OCI-LY1 (cell line): ENCODE data around the gene MPL.

Experiments
- H2AFZ ChIP-seq: fragments of 200-600 bp; sonication (generic), shearing (Covaris generic); 2 replicates; pipeline ENCODE4 v1.6.0; 2014; ENCODE audit warnings: antibody characterized with exemption, mild to moderate bottlenecking, low read length
- H3F3A ChIP-seq: fragments of 200-600 bp; sonication (generic), shearing (Covaris generic); 2 replicates; pipeline ENCODE4 v1.6.0; 2014; ENCODE audit warnings: mild to moderate bottlenecking, antibody characterized with exemption, low read length, moderate library complexity; ENCODE audit not compliant: insufficient read depth
- H3K27ac ChIP-seq: fragments of 200-600 bp; sonication (generic); 2 replicates; pipeline ENCODE4 v1.5.1; 2014; ENCODE audit warnings: low read length, mixed run types, mild to moderate bottlenecking, low read depth; ENCODE audit not compliant: poor library complexity, severe bottlenecking
- H3K27me3 ChIP-seq: fragments of 200-600 bp; sonication (generic); 2 replicates; pipeline ENCODE4 v1.6.0; 2014; ENCODE audit warnings: antibody characterized with exemption, mild to moderate bottlenecking, low read length, moderate library complexity; ENCODE audit not compliant: insufficient read depth
- H3K36me3 ChIP-seq: fragments of 200-600 bp; sonication (generic); 2 replicates; pipeline ENCODE4 v1.6.1; 2014; ENCODE audit warnings: mild to moderate bottlenecking, antibody characterized with exemption, low read length, moderate library complexity, mixed read lengths; ENCODE audit not compliant: insufficient read depth
- H3K4me1 ChIP-seq: fragments of 200-600 bp; sonication (generic); 2 replicates; pipeline ENCODE4 v1.5.1; 2014; ENCODE audit warnings: mild to moderate bottlenecking, low read length, moderate library complexity; ENCODE audit not compliant: insufficient read depth, severe bottlenecking
- H3K4me2 ChIP-seq: fragments of 200-600 bp; sonication (generic), shearing (Covaris generic); 2 replicates; pipeline ENCODE4 v1.6.1; 2014; ENCODE audit warnings: low read length
- H3K4me3 ChIP-seq: fragments of 200-600 bp; sonication (generic); 2 replicates; pipeline ENCODE4 v1.5.1; 2014; ENCODE audit warnings: low read length, low read depth, mild to moderate bottlenecking, mixed read lengths; ENCODE audit not compliant: poor library complexity, severe bottlenecking
- H3K79me2 ChIP-seq: fragments of 200-600 bp; shearing (Covaris generic); 2 replicates; pipeline ENCODE4 v1.6.1; 2016; ENCODE audit warnings: mixed run types, low read length, mixed read lengths; ENCODE audit not compliant: insufficient read depth
- H3K9ac ChIP-seq: fragments of 200-600 bp; sonication (generic), shearing (Covaris generic); 2 replicates; pipeline ENCODE4 v1.6.1; 2014; ENCODE audit warnings: mild to moderate bottlenecking, low read length, mixed read lengths
- H3K9me2 ChIP-seq: fragments of 200-600 bp; sonication (generic), shearing (Covaris generic); 2 replicates; pipeline ENCODE4 v1.6.1; 2014; ENCODE audit warnings: low read depth, mild to moderate bottlenecking, low read length, mixed read lengths
- H3K9me3 ChIP-seq: fragments of 200-600 bp; shearing (Covaris generic); 2 replicates; pipeline ENCODE4 v1.6.1; 2014; ENCODE audit warnings: low read length, mixed read lengths
- H4K20me1 ChIP-seq: fragments of 200-600 bp; sonication (generic), shearing (Covaris generic); 2 replicates; pipeline ENCODE4 v1.6.0; 2016; ENCODE audit warnings: mild to moderate bottlenecking, low read length; ENCODE audit not compliant: insufficient read depth
- CTCF ChIP-seq: fragments of 200-600 bp; sonication (generic), shearing (Covaris generic); IDR thresholded peaks from 2 replicates; pipeline ENCODE4 v1.5.1; 2017; ENCODE audit warnings: mild to moderate bottlenecking, antibody characterized with exemption, low read length, moderate library complexity, mixed read lengths
- EZH2 ChIP-seq: fragments of 200-600 bp; sonication (generic), shearing (Covaris generic); IDR thresholded peaks from 2 replicates; pipeline ENCODE4 v1.8.0; 2017; ENCODE audit warnings: borderline replicate concordance, mixed run types, mild to moderate bottlenecking, antibody characterized with exemption, low read length, moderate library complexity, mixed read lengths

Gene MPL

GRCh38 chr1:43312663-43313515 lies 24.7 kb upstream of the MPL start:
- no peak overlapping the region for H2AFZ ChIP-seq
- no peak overlapping the region for H3K9ac ChIP-seq
- H3K27ac ChIP-seq: no peak overlapping the region
- no peaks in the 10 kb centered on the region for H3K4me1 ChIP-seq
- H3K9me3 ChIP-seq: no peaks in the 10 kb centered on the region
- no peaks in the 10 kb centered on the region for H3K9me2 ChIP-seq
- TF ChIP-seq CTCF (no peak), EZH2 (no peak)
- no peaks in the 10 kb centered on the region for H3K36me3 ChIP-seq
- no peaks in the 10 kb centered on the region for H3K27me3 ChIP-seq
- H3K79me2 ChIP-seq: no peaks in the 10 kb centered on the region
- H3K4me2 ChIP-seq: no peak overlapping the region
- H3F3A ChIP-seq: no peaks in the 10 kb centered on the region
- no peak overlapping the region for H3K4me3 ChIP-seq
- no peaks in the 10 kb centered on the region for H4K20me1 ChIP-seq

GRCh38 chr1:43313771-43314170 lies 23.8 kb upstream of the MPL start:
- Histone ChIP-seq H3K79me2 (no peaks in the 10 kb centered on the region), H3F3A (no peaks in the 10 kb centered on the region), H2AFZ (no peak overlapping the region), H3K9me2 (no peaks in the 10 kb centered on the region), H4K20me1 (no peaks in the 10 kb centered on the region), H3K4me1 (no peaks in the 10 kb centered on the region), H3K27ac (no peak overlapping the region), H3K4me2 (no peak overlapping the region), H3K27me3 (no peaks in the 10 kb centered on the region), H3K36me3 (no peaks in the 10 kb centered on the region), H3K4me3 (no peak overlapping the region), H3K9ac (no peak overlapping the region), H3K9me3 (no peaks in the 10 kb centered on the region)
- TF ChIP-seq CTCF (no peak), EZH2 (no peak)

- Histone ChIP-seq H3K4me2 (no peak overlapping the region), H3K4me3 (no peak overlapping the region)
Observed at GRCh38 chr1:43314233-43314632, 23.4 kb upstream of the MPL start.

More at GRCh38 chr1:43314233-43314632, 23.4 kb upstream of the MPL start:
- no peaks in the 10 kb centered on the region for H3K36me3 ChIP-seq
- H3K79me2 ChIP-seq: no peaks in the 10 kb centered on the region
- TF ChIP-seq EZH2: no peak
- no peak for TF ChIP-seq CTCF
- no peaks in the 10 kb centered on the region for H3K4me1 ChIP-seq
- no peak overlapping the region for H3K9ac ChIP-seq
- no peaks in the 10 kb centered on the region for H3K9me2 ChIP-seq
- no peaks in the 10 kb centered on the region for H3K27me3 ChIP-seq
- H3F3A ChIP-seq: no peaks in the 10 kb centered on the region
- no peak overlapping the region for H2AFZ ChIP-seq
- H3K27ac ChIP-seq: no peak overlapping the region
- no peaks in the 10 kb centered on the region for H3K9me3 ChIP-seq
- H4K20me1 ChIP-seq: no peaks in the 10 kb centered on the region
